ENCODE measurements around the gene TPGS1. TPM values are rescaled to one million over a fixed set of nuclear protein-coding genes. Genes with fewer than 3 reads are reported as not detected.

TPGS1 gene
- total RNA-seq, 1 donor from 2014 or later, result 34.5 TPM

- DNase-seq, result peak; percentile 75
Measured at GRCh38 chr19:495402-496111, 11.7 kb upstream of the TPGS1 start.

DNA sequence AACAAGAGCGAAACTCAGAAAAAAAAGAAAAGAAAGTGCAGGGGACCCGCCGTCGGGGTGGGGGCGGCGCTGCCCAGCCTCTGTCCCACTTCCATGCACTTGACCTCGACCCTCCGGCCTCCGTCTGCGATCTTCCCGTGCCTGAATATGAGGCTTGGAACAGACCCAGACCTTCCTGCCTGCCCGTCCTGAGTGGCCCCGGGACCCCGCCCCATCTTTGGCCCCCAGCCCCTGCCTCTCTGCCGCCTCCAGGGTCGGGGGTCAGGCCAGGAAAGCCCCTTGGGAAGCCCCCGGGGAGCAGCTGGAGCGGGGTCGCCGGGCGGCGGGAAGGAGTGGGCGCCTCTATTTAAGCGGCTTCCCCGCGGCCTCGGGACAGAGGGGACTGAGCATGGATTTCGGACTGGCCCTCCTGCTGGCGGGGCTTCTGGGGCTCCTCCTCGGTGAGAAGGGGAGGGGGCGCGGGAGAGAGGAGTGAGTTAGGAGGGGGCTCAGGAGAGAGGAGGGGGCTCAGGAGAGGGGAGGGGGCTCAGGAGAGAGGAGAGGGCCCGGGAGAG, 11.1 kb upstream of the TPGS1 start, which contains the start of gene MADCAM1:
Gene MADCAM1 (plus strand): TSS at position 375 of the 554 bp plus-strand sequence. CDS start 14 bp downstream, at position 389.
- DNase-seq, result no peak

- no peak for DNase-seq
Measured at GRCh38 chr19:496986-497385, 10.3 kb upstream of the TPGS1 start.

DNA sequence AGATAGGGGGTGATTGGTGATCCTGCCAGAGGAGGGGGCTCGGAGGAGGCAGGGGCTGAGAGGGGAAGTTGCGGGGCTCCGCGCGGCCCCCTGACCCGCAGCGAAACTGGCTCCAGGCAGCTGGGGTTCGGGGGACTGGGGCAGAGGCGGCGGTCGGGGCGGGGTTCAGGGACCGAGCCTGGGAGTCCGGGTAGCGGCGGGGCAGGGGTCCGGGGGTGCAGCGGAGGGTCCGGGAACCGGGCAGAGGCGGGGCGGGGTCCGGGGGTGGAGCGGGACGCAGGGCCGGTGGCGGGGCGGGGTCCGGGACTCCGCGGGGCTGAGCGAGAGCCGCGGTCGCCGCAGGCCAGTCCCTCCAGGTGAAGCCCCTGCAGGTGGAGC, 9.8 kb upstream of the TPGS1 start:
- DNase-seq, result no peak

DNA sequence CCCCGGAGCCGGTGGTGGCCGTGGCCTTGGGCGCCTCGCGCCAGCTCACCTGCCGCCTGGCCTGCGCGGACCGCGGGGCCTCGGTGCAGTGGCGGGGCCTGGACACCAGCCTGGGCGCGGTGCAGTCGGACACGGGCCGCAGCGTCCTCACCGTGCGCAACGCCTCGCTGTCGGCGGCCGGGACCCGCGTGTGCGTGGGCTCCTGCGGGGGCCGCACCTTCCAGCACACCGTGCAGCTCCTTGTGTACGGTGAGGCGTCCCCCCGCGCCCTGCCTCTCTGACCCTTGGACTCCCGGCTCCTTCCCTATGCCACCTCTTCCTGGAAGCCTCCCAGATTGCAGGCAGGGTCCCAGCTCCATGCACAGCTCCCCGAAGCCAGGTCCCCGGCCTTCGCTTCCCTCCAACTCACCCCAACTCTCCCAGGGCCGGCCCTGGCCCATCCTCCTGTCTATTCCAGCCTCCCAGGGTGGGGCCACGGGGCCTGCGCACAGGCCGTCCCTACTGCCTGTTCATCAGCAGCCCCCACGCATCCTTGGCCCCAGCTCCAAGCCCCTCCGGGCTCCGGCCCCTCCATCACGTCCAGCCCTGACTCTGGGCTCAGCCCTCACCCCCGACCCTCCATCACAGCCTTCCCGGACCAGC, 9.3 kb upstream of the TPGS1 start:
- no peak for DNase-seq

GRCh38 chr19:498511-498891, 8.8 kb upstream of the TPGS1 start:
- DNase-seq, result no peak

DNA sequence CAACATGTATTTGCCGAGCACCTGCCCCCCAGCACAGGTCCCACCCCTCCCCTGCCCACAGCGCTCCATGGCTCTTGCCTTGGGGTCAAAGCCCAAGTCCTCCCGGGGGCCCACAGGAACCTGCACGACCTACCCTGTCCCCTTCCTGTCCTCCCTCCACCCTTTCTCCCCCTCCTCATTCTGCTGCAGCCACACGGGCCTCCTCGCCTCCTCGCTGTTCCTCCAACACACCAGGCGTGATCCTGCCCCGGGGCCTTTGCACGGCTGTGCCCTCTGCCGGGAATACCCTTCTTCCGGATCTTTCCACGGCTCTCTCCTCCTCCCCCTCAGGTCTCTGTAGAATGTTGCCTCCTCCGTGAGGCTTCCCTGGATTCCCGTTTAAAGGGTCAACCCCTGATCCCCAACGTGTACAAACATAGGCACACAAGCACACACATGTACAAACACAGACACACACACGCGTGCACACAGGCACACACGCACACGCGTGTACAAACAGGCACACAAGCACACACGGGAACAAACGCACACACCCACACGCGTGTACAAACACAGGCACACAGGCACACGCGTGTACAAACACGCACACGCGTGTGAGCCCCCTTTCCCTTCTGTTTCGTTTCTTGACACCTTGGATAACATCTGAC, 8.2 kb upstream of the TPGS1 start:
- no peak for DNase-seq

GRCh38 chr19:501646-502045, 5.7 kb upstream of the TPGS1 start:
- no peak for DNase-seq

- DNase-seq, result no peak
Measured at GRCh38 chr19:504616-505015, 2.7 kb upstream of the TPGS1 start.

DNA sequence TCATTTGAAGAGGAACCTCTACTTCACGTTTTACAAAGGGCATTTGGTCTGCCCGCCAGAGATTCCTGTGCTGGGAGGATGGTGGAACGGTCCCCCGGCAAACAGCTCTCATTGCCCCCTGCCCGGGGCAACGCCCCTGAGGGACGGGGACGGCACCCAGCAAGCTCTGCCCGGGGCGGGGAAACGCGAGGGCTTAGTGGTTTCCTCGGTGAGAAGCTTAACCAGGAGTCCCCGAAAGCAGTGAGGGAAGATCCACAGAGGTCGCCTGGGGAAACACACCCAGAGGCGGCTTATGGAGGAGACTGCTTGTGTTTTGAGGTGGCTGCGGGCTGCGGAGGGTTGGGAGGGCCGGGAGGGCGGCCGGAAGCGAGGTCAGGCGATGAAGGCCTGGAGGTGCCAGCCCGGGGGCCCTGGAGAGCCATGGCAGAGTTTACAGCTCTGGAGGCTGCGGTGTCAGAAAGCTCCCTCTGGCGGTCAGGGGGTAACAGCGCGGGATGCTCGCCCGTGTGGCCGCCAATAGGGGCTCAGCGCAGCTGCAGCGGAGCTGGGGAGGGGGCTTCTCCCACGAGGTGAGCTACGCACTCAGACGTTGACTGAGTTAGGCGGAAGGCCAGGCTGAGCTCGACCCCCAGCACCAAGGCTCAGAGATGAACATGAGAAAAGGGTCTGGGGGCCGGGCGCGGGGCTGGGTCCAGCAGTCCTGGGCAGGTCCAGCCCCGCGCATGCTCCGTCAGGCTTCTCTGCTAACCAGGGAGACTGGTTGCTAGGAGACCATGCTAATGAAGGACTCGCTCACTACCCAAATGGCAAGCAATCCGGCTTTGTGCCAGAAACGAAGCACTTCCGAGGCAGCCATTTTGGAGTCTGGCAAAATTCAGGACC, 652 bp upstream of the TPGS1 start:
- DNase-seq, result peak; percentile 100

DNA sequence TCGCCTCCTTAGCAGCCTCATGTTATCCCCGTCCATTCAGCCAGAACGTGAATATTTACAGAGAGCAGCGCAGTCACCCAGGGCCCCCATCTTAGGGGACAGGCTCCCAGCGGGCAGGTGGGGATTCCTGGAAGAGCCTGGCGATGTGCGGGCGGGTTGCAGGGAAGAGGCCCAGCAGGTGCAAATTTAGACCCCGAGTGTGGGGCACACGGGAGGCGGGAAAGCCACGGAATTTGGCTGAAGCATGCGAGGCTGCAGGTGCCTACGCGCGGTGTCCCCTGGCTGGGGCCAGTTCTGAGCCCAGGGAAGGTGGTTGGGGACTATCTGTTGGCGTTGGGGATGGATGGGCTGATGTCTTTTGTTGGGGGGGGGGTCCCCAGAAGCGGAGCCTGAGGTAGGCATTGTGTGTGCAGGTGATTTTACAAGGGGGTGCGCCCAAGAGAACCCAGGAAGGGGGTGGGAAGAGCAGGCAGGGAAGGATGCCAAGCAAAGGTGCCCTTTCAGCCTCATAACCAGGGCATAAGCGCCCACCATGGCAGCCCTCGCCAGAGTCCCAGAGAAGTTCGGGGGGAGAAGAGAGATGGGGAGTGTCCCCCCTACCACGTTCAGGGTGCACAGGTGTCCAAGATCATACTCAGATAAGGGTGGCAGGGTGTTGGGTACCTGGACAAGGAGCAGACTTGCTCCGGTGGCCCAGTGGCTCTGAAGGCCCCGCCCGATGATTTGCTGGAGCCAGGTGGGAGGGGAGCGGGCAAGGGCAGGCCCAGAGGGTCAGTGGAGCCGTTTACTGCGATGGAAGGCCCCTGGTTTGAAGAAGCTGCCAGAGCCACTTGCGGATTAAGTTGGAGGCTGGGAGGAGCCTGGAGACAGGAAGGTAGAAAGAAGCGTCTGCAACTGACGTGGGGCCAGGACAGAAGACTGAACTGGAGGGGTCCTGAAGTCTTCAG, 1.2 kb downstream of the TPGS1 start:
- DNase-seq, result no peak

DNA sequence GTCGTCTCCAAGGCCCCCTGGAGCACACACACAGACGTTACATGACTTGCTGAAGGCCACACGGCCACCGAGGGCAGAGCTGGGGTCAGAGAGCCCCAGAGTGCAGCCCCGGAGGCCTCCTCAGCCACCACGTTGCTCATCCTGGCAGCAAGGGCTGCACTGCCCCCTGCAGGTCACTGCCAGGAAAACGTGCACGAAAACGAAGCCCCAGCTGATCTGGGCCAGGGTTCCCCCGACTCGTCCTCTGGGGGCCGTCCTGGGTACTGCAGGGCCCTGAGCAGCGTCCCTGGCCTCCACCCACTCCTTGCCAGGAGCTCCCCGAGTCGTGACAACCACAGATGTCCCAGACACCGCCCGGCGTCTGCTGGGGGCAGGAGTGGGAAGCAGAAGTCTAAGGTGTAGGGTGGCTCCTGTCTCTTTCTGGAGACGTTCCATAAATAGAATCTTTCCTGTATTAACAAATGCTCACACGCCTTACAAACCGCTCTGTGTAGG, 3.4 kb downstream of the TPGS1 start:
- peak; percentile 89 for DNase-seq

DNA sequence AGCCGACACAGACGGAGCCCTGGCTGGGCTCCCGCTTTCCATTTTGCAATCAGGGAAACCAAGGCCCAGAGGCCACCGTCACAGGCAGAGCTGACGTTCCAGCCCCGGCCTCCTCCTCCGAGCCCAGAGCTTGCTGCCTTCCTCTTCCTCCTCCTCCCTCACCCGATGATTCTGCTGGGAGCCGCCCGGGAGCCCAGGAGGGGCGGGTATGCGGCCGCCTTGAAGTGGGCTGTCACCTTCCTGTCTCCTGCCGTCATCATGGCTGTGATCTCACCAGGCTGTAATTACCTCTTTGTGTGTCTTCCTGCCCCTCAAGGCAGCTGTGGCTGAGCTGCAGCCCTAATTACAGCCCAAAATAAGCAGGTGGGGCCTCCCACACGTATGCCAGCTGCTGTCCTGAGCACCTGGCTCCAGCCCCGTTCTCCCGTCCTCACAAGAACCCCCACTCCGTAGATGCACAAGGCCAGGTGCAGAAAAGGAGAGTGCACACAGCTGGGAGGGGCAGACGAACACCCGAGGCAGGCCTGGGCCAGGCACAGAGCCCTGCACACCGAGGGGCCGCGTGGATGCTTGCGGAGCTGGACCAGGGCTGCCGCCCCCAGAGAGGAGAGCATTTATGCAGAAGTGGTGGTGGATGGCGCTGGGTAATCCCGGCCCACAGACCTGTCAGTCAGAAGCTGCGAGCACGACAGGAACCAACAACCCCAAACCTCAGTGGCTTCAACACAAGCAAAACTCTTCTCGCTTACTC, 4.0 kb downstream of the TPGS1 start:
- peak; percentile 80 for DNase-seq

DNA sequence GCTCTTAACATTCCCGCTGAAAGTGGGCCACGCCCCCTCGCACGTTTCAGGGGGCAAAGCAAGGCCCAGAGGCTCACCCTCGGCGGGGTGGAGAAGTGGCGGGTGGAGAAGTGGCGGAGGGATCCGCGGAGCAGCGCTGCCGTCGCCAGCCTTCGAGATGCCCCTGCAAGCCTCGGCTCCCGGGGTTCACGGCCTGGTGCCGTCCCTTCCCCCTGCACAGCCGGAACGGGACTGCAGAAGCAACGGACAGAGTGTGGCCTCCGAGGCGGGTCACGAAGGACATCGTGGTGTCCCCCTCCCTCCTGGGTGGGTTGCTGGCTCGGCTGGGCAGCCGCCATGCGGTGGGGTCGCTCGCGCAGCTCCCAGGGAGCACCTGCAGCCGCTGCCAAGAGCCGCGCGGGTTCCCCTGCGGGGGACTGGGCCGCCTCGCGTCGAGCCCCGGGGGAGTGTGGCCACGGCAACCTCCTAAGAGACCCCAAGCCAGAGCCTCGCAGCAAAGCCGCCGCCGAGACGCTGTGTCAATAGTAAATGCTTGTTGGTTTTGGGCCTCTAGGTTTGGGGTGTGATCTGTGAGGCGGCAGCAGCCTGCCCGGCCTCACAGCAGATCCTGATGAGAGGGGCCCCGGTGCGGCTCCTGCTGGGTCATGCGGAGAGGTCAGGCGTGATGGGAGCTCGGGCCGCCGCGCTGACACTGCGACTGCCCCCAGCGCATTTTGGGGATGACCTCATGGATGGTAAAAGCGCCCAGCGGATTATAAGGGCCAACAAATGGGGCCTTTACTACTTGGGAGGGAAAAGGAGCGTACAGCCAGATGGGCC, 5.5 kb downstream of the TPGS1 start:
- peak; percentile 24 for DNase-seq

- no peak for DNase-seq
Measured at GRCh38 chr19:513368-514165, 6.3 kb downstream of the TPGS1 start.

GRCh38 chr19:514166-514663, 6.9 kb downstream of the TPGS1 start:
- no peak for DNase-seq

- DNase-seq, result peak; percentile 94
Measured at GRCh38 chr19:517721-518597, 10.7 kb downstream of the TPGS1 start.

Measured in tongue (tissue), 2 donors.